Astrocyte of the cerebellum (primary cell): ENCODE data around the gene KRTAP4-9.
"Not testable (repeated sequence)": the region's sequence is repeated elsewhere in the genome, so short reads cannot be mapped to it uniquely, and the experiment has no call there.

ENCODE experiments used
- DNase-seq: peaks from one replicate; pipeline ENCODE4 v3.0.0-alpha.2; 2011; ENCODE audit warnings: low read depth
- H3K4me3 ChIP-seq: 2 replicates; pipeline ENCODE4 v1.5.1; 2011; ENCODE audit warnings: mild to moderate bottlenecking, low read depth, low read length, moderate library complexity
- CTCF ChIP-seq: IDR thresholded peaks from 2 replicates; pipeline ENCODE4 v1.5.1; 2012; ENCODE audit warnings: low read length, low read depth, moderate library complexity, mild to moderate bottlenecking; ENCODE audit errors: missing control alignments
- in situ Hi-C: cut with HindIII; loops from 2 replicates; pipeline ENCODE4 v1.10.0; 2017; ENCODE audit warnings: low sequenced_read_pairs

Gene KRTAP4-9

DNA sequence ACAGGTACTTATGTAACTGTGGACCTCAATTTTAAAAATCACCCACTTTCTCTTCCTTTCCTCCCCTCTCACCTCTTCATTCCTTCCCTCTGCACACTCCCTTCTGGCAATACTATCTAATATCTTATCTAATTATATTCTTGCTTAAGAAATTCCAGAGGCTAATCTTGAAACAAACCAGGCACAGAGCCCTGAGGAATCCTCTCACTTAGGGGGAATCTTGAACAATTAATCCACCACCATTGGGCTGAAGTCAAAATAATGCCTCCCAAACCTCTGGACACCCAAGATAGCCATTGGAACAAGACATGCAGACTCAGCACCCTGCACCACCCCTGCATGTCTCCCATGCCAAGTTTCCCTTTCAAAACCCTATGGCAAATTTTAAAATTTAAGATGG is 36.2 kb downstream of the KRTAP4-9 start:
- DNase-seq: no peak
- in situ Hi-C loops: no loop called here
- H3K4me3 ChIP-seq: no peak overlapping the region
- no peak for TF ChIP-seq CTCF

DNA sequence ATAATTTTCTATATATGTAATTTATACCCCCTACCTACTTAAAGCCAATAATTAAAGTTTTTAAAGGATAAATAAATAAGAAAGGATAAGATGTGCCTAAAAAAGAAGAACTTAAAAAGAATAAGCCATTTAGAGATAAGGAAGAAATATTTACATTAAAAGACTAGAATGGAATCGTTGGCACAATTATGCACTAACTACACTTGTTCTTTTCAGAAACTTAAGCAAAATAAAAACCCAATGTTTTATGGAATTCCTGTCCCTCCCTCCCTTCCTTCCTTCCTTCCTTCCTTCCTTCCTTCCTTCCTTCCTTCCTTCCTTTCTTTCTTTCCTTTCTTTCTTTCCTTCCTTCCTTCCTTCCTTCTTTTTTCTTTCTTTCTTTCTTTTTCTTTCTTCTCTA is 39.7 kb downstream of the KRTAP4-9 start:
- no peak for DNase-seq
- H3K4me3 ChIP-seq: no peak overlapping the region
- in situ Hi-C loops: no loop called here
- TF ChIP-seq CTCF: no peak

- in situ Hi-C loops: no loop called here
Measured at GRCh38 chr17:41145261-41145660, 40.1 kb downstream of the KRTAP4-9 start.

DNA sequence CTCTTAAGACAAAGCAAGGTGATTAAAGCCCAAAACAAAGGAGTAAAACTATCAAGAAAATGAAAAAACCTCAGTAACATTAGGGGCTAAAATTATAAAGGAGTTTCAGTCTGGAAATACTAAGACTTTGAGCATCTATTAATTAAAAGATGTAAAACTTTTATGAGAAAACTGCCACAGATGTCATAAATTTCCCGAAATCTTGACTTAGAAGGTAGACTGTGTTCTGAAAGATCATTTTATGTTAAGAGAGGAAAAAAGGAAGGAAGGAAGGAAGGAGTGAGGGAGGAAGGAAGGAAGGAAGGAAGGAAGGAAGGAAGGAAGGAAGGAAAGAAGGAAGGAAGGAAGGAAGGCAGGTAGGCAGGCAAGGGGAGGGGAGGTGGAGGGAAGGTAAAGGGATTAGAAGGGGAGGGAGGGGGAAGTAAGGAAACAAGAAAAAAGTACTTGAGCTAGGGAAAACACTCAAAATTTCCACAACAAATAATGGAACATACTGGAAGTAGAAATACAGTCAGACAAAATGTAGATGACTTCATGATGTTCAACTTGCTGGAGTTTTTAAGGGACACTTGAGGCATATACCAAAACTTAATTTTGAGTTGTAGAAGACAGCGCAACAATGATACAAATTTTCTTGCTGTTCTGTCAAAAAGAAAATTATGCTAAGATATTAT is 42.5 kb downstream of the KRTAP4-9 start:
- no peak for DNase-seq
- no peak overlapping the region for H3K4me3 ChIP-seq
- in situ Hi-C loops: no loop called here
- no peak for TF ChIP-seq CTCF

More at GRCh38 chr17:41145261-41145660, 40.1 kb downstream of the KRTAP4-9 start:
- DNase-seq: no peak
- no peak overlapping the region for H3K4me3 ChIP-seq
- no peak for TF ChIP-seq CTCF

DNA sequence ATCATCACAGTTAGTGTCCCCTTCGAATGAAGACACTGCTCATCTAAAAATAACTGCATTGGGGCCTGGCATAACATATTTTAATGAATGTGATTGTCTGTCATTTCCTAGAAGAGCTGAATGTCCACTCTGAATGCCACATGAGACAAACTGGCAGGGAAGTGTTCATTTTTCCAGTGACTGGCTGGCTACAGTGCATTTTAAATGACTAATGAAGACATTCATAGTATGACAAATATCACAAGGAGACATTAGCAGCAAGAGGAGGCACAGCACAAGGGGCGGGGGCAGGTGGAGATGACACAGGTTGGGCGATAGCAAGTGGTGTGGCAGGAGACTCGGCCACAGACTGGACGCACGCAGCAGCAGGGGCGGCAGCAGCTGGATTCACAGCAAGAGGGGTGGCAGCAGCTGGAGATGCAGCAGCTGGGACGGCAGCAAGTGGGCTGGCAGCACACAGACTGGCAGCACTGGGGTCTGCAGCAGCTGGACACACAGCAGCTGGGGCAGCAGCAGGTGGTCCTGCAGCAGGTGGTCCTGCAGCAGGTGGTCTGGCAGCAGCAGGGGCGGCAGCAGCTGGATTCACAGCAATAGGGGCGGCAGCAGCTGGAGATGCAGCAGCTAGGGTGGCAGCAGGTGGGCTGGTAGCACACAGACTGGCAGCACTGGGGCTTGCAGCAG is 43.9 kb downstream of the KRTAP4-9 start:
- H3K4me3 ChIP-seq, in situ Hi-C loops, DNase-seq: not testable (repeated sequence)

DNA sequence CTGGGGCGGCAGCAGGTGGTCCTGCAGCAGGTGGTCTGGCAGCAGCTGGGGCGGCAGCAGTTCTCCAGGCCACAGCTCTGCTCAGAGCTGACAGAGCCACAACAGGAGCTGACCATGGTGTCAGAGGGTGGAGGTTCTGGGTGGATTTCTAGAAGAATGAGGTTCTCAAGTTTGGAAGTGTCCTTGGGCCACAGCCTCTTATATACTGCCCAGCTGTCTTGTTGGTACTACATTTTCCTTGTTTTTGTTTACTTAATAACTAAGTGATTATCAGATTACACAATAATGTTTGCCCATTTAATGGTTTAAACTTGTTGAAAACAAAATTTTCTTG is 44.4 kb downstream of the KRTAP4-9 start, which contains the start of gene KRTAP4-5:
Gene KRTAP4-5, minus strand, starts transcription at position 174 of the 334 bp plus-strand sequence. Its CDS starts 58 bp downstream, at position 116.
- no peak for TF ChIP-seq CTCF
- DNase-seq: no peak
- H3K4me3 ChIP-seq: no peak within 1 kb of the TSS
- in situ Hi-C loops: no loop called here

DNA sequence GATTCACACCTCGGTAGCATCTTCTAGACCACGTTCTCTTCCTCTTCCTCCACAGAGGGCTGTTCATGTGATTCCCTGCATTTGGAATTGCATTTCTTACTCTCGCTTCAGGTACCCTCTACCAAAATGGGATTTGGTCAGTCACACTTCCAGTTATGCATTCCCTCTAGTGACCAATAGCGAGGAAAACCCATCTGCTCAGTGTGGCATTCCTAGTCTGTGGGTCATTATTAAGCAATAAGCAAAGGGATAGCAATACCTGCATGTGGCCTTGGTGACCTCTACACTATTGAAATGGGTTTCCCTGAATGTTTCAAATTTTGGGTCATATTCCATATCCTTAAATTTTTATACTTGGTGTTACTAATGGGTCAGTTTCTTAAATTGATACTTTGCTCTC is 44.8 kb downstream of the KRTAP4-9 start:
- no peak overlapping the region for H3K4me3 ChIP-seq
- TF ChIP-seq CTCF: no peak
- in situ Hi-C loops: no loop called here
- no peak for DNase-seq
